Spleen (tissue), 11 donors: ENCODE results near the gene LRBA. TPM values are rescaled to one million over a fixed set of nuclear protein-coding genes. Genes with fewer than 3 reads are reported as not detected.

Experiments
- DNase-seq: peaks from one replicate; pipeline ENCODE4 v3.0.0-alpha.2; 2020
- H3K27ac ChIP-seq, 8 donors: fragments of 200-600 bp; sonication (generic) in 7 of 8; 1 replicate in 4 of 8; 2 replicates in 4 of 8; pipeline versions ENCODE4 v1.5.0 to v1.8.0; 2016 to 2021; ENCODE audit warnings: inconsistent platforms in 4 of 8, mild to moderate bottlenecking in 4 of 8, moderate library complexity in 1 of 8
- H3K27me3 ChIP-seq, 7 donors: fragments of 200-600 bp; sonication (generic) in 6 of 7; replicated peaks in 1 of 7; 1 replicate in 4 of 7; 2 replicates in 3 of 7; pipeline versions ENCODE4 v1.5.0 to v1.8.0; 2016 to 2021; ENCODE audit warnings: inconsistent platforms in 3 of 7, mild to moderate bottlenecking in 1 of 7
- H3K36me3 ChIP-seq, 6 donors: fragments of 200-600 bp; sonication (generic) in 5 of 6; 1 replicate in 4 of 6; 2 replicates in 2 of 6; pipeline versions ENCODE4 v1.5.0 to v1.8.0; 2016 to 2021; ENCODE audit warnings: inconsistent platforms in 2 of 6
- H3K4me1 ChIP-seq, 6 donors: fragments of 200-600 bp; sonication (generic) in 5 of 6; 1 replicate in 3 of 6; 2 replicates in 3 of 6; pipeline versions ENCODE4 v1.5.0 to v1.8.0; 2016 to 2021; ENCODE audit warnings: inconsistent platforms in 3 of 6
- H3K4me3 ChIP-seq, 8 donors: fragments of 200-600 bp; sonication (generic) in 7 of 8; 1 replicate in 4 of 8; 2 replicates in 4 of 8; pipeline versions ENCODE4 v1.5.0 to v1.8.0; 2016 to 2021; ENCODE audit warnings: inconsistent platforms in 4 of 8, mild to moderate bottlenecking in 4 of 8, moderate library complexity in 2 of 8
- H3K9me3 ChIP-seq, 8 donors: fragments of 200-600 bp; sonication (generic) in 7 of 8; 1 replicate in 4 of 8; 2 replicates in 4 of 8; pipeline versions ENCODE4 v1.5.0 to v1.8.0; 2016 to 2021; ENCODE audit warnings: inconsistent platforms in 4 of 8
- CTCF ChIP-seq, 11 experiments: fragments of 200-600 bp in 7 of 11; fragments of 450-650 bp in 4 of 11; sonication (generic) in 4 of 11; IDR thresholded peaks in 8 of 11; conservative IDR thresholded peaks in 3 of 11; 1 replicate in 7 of 11; 2 replicates in 4 of 11; pipeline versions ENCODE4 v1.4.0 to v1.8.0; 2016 to 2021; ENCODE audit warnings: antibody characterized with exemption in 11 of 11, inconsistent platforms in 4 of 11, mild to moderate bottlenecking in 1 of 11
- POLR2A ChIP-seq, 3 donors: fragments of 450-650 bp; IDR thresholded peaks; one replicate each; pipeline ENCODE4 v1.5.1; 2017; ENCODE audit warnings: antibody characterized with exemption in 3 of 3, mild to moderate bottlenecking in 1 of 3
- POLR2AphosphoS5 ChIP-seq, 3 donors: sonication (generic); formaldehyde crosslinking; IDR thresholded peaks; one replicate each; pipeline ENCODE4 v1.5.1; 2017; ENCODE audit warnings: antibody characterized with exemption in 3 of 3
- WGBS, 5 donors: extraction: QIAGEN DNeasy Blood & Tissue Kit in 3 of 5; methylation state at CpG; one replicate each; pipeline versions ENCODE4 v1.1.5 to v1.1.7; 2013 to 2018; 5-methylcytosine and 5-hydroxymethylcytosine counted together
- intact Hi-C: fragments of 100-400 bp; cut with DNase I; formaldehyde crosslinking; loops from one replicate; pipeline ENCODE4 v1.15.0; 2023; ENCODE audit warnings: low total_unique reads
- polyA plus RNA-seq, 3 donors: library from polyadenylated mRNA; stranded (reverse); fragments of 200-250 nt; gene quantifications; one replicate each; pipeline ENCODE4 v1.2.1, GENCODE V29; 2013
- total RNA-seq, 7 donors: library from RNA; depleted of rRNA in 3 of 7; stranded (reverse); fragments of >200 nt in 3 of 7; fragmentation: NEBNext Ultra II Directional in 4 of 7; extraction: Animal tissue kit (Norgen Biotek cat#: 25700) in 4 of 7; gene quantifications; one replicate each; pipeline versions ENCODE4 v1.1.0 to v1.2.1, GENCODE V29; 2016 to 2021
- donor health status: healthy with polysubstance abuse.
- donor health status: DM: no; HTN: no; CAD: no; lungs with moderate emphysema.
- donor health status: DM: no; HTN: no; CAD: no.
- donor health status: Bipolar disorder and iron deficiency.
- donor health status: healthy.
- donor health status: DM: no; HTN: no; CAD: no.
- donor health status: DM: yes; HTN: yes; CAD: no.

Gene LRBA
- total and polyA plus RNA-seq, 10 donors, result 8.2 to 84.9 (median 50.5) TPM

- no peaks in the 10 kb centered on the region for H3K27me3 ChIP-seq
- no peak overlapping the region for H3K27ac ChIP-seq
- WGBS, 5 donors, result 70 to 87% (median 80%) methylated on average over 6 of the region's 6 CpGs
- H3K36me3 ChIP-seq, result peaks cover 0 to 9% (median 0%) of the 10 kb centered on the region in 6 donors
- intact Hi-C loops, result loop anchor here (10.0 kb wide), 1 partner anchor 222 kb away; no protein-coding TSS in a partner anchor
- no peaks in the 10 kb centered on the region for H3K9me3 ChIP-seq
- peaks cover 0 to 4% (median 0%) of the 10 kb centered on the region in 6 donors for H3K4me1 ChIP-seq
- no peak for DNase-seq
- TF ChIP-seq CTCF (IDR thresholded peaks at IDR 0.05 in 8 of 11, conservative IDR thresholded peaks at IDR 0.05 in 3 of 11) (no peak), POLR2AphosphoS5 (IDR thresholded peaks at IDR 0.05) (no peak), POLR2A (IDR thresholded peaks at IDR 0.05) (no peak)
- H3K4me3 ChIP-seq, result no peak overlapping the region
These were observed 777.8 kb downstream of the LRBA start for GRCh38 chr4:150237110-150237872.

DNA sequence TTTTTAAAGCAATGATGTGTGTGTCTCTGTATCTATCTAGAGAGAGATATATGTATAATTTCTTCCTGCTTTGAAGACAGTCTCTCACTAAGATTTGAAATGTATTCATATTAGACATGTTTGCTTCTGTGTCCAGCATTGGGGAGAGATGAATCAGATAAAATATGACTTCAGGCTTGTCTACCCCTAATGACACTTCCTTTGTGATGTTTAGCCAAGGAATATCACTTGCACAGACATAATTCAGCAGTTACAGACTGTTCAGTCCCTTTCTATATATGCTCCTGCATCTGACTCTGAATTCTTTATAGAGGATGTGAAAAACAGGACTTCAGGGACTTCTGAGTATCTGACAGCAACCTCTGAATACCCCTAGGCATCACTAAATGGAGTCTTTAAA lies 778.5 kb downstream of the LRBA start:
- DNase-seq, result no peak
- H3K9me3 ChIP-seq, result no peaks in the 10 kb centered on the region
- TF ChIP-seq POLR2A (IDR thresholded peaks at IDR 0.05), result no peak
- TF ChIP-seq CTCF (IDR thresholded peaks at IDR 0.05 in 8 of 11, conservative IDR thresholded peaks at IDR 0.05 in 3 of 11), result no peak
- TF ChIP-seq POLR2AphosphoS5 (IDR thresholded peaks at IDR 0.05), result no peak
- no peaks in the 10 kb centered on the region for H3K27me3 ChIP-seq
- peaks cover 0 to 9% (median 0%) of the 10 kb centered on the region in 6 donors for H3K36me3 ChIP-seq
- no peak overlapping the region for H3K27ac ChIP-seq
- intact Hi-C loops, result loop anchor here (10.0 kb wide), 1 partner anchor 222 kb away; no protein-coding TSS in a partner anchor
- no peak overlapping the region for H3K4me3 ChIP-seq
- peaks cover 0 to 4% (median 0%) of the 10 kb centered on the region in 6 donors for H3K4me1 ChIP-seq

DNA sequence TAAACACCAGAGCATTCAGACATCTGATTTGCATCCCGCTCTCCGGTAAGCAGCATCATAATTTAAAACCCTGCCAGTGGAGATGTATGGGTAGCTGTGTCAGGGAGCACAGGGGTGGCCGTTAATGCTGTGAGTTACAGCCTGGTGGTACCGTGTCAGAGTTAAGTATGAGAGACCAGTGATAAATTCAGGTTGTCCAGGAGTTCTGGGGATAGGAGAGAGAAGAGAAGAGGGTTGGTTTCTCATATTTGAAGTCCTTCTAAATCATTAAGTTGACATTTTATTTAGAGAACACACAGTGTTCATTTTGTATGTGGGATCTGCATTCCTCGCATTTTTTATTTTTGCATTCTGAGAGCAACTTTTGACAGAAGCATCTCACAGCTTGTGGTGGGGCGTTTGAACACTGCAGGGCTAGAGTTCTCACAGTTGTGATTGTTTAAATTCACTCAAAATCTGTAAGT lies 779.2 kb downstream of the LRBA start:
- Histone ChIP-seq H3K9me3 (no peaks in the 10 kb centered on the region), H3K27me3 (no peaks in the 10 kb centered on the region), H3K4me3 (no peak overlapping the region), H3K27ac (no peak overlapping the region), H3K36me3 (peaks cover 0 to 9% (median 0%) of the 10 kb centered on the region in 6 donors), H3K4me1 (peaks cover 0 to 4% (median 0%) of the 10 kb centered on the region in 6 donors)
- DNase-seq, result no peak
- 79 to 92% (median 82%) methylated on average over 6 of the region's 6 CpGs for WGBS, 5 donors
- intact Hi-C loops, result loop anchor here (10.0 kb wide), 1 partner anchor 221 kb away; no protein-coding TSS in a partner anchor
- no peak for TF ChIP-seq POLR2AphosphoS5 (IDR thresholded peaks at IDR 0.05)
- no peak for TF ChIP-seq CTCF (IDR thresholded peaks at IDR 0.05 in 8 of 11, conservative IDR thresholded peaks at IDR 0.05 in 3 of 11)
- TF ChIP-seq POLR2A (IDR thresholded peaks at IDR 0.05), result no peak

GRCh38 chr4:150235317-150235716 lies 779.8 kb downstream of the LRBA start:
- no peak for DNase-seq
- H3K4me3 ChIP-seq, result no peak overlapping the region
- WGBS, 5 donors, result 81 to 94% (median 90%) methylated on average over 5 of the region's 5 CpGs
- H3K4me1 ChIP-seq, result peaks cover 0 to 4% (median 0%) of the 10 kb centered on the region in 6 donors
- peaks cover 0 to 9% (median 0%) of the 10 kb centered on the region in 6 donors for H3K36me3 ChIP-seq
- no peaks in the 10 kb centered on the region for H3K9me3 ChIP-seq
- intact Hi-C loops, result loop anchor here (10.0 kb wide), 1 partner anchor 221 kb away; no protein-coding TSS in a partner anchor
- H3K27me3 ChIP-seq, result no peaks in the 10 kb centered on the region
- no peak for TF ChIP-seq POLR2A (IDR thresholded peaks at IDR 0.05)
- no peak for TF ChIP-seq POLR2AphosphoS5 (IDR thresholded peaks at IDR 0.05)
- TF ChIP-seq CTCF (IDR thresholded peaks at IDR 0.05 in 8 of 11, conservative IDR thresholded peaks at IDR 0.05 in 3 of 11), result no peak
- no peak overlapping the region for H3K27ac ChIP-seq
